ENCODE data around the gene RNF213.

RNF213 gene

DNA sequence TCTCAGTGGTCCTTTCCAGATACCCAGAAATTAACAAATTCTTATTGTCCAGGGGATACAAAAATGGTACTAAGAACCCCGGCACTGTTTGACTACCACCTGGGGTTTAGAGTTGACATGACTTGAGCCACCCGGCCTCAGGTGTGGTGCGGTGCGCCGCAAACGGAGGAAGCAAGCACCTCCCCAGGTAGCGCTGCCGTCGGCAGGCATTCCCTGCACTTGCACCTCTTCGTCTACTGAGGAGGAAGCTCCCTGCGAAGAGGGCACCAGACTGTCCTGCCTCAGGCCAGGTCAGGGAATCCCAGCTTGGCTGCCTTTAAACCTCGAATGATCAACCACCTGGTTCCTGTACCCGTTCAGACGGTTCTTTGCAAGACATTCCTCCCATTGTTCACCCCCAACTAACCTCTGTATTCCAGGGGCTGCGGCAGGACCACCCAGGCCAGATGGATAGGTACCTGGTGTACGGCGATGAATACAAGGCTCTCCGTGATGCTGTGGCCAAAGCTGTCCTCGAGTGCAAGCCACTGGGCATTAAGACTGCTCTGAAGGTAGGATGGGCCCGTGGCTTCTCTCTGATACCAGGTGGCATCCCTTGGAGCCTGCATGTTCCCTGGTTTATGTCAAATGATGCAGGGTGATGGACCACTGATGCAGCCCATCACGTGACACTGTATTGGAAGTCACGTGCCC, 113.5 kb downstream of the RNF213 start:
- DNase-seq: no peak

DNA sequence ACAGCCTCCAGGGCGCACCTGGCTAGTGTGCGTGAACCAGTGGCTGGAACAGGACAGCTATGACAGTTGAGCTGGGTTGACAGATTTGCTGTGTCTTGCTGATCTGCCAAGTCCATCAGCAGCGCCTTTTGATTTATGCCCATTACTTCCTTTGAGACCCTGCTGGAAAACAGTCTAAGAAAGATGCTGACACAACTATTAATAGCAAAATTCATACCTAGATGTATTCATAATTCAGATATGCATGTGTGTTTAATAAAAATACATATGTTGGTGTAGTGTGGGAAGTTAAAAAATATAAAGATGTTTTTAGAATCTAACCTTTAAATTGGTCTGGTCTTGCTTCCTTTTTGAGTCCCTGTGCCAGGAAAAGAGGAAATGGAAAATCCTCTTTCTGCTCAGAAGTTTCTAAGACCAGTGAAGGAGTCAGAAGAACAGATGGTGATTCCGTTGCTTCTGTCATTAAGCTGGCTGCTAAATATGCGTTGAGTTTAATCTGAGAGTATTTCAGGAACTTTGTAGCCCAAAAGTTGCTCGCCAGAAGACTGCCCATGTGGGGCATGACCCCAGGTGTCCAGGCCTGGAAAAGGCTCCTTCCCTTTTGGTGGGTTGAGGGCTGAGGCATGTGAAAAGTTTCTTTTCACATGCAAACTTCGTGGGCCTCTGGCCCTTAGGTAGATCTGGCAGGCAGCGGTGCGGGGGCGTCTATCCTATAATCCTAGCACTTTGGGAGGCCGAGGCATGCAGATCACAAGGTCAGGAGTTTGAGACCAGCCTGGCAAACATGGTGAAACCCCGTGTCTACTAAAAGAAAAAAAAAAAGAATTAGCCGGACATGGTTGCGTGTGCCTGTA, 114.3 kb downstream of the RNF213 start:
- DNase-seq: no peak

DNA sequence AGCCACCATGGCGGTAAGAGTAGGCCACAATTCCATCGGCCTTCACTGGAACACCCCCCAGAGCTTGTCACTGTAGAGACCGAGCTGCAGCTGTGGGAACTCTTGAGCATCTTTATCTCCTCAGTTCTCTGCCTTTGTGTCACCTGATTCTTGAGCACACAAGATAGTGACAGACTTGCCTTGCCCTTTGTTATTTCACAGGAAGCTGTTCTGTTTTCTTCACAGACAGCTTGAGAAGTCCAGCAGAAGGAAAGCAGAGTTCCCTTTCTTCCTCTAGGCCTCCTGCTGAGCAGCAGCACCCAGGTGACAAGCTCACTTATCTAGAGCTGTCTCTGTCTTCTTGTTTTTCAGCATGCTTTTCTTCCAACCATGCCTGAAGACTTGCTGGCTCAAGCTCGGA, 115.9 kb downstream of the RNF213 start:
- DNase-seq: no peak

- no peak for DNase-seq
Measured at GRCh38 chr17:80377798-80378197, 117.1 kb downstream of the RNF213 start.

- DNase-seq: no peak
Measured at GRCh38 chr17:80379348-80379747, 118.7 kb downstream of the RNF213 start.

- DNase-seq: no peak
Measured at GRCh38 chr17:80380068-80380467, 119.4 kb downstream of the RNF213 start.

GRCh38 chr17:80380555-80381002, 119.9 kb downstream of the RNF213 start:
- DNase-seq: no peak

DNA sequence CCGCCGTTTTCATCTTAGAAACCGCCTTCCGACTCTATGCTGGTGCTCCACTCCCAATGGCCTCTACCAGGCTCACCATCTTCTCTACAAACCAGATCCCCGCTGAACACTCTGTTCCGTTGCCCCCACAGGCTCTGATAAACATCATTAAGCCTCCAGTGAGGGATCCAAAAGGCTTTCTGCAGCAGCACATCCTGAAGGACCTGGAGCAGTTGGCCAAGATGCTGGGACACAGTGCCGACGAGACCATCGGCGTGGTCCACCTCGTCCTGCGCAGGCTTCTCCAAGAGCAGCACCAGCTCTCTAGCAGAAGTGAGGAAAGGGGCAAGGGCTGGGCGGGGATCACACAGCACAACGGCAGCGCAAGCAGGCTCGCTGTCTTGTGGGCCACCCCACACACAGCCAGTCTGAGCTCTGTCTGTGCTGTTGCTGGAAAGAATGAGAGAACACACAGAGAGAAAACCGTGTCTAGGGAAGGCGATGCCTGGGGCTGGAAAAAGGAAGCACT, 120.8 kb downstream of the RNF213 start:
- DNase-seq: no peak

- DNase-seq: no peak
Measured at GRCh38 chr17:80382446-80382845, 121.8 kb downstream of the RNF213 start.

DNA sequence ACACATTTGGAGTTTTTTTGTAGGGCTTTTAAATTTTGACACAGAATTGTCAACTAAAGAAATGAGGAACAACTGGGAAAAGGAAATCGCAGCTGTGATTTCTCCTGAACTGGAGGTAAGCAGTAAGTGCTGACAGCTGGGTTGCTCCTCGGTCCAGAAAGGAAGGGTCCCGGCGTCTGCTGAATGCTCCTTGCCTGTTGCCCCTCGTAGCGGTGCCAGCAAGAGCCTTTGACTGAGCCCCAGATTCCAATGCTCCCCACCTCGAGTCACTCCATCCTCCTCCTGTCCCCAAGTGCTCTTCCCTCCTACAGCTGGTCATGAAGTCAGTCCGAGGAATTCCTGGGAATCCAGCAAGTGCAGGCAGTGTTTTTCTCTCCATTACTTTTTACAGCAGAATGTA, 122.3 kb downstream of the RNF213 start:
- no peak for DNase-seq

- no peak for DNase-seq
Measured at GRCh38 chr17:80384078-80384960, 123.7 kb downstream of the RNF213 start.

DNA sequence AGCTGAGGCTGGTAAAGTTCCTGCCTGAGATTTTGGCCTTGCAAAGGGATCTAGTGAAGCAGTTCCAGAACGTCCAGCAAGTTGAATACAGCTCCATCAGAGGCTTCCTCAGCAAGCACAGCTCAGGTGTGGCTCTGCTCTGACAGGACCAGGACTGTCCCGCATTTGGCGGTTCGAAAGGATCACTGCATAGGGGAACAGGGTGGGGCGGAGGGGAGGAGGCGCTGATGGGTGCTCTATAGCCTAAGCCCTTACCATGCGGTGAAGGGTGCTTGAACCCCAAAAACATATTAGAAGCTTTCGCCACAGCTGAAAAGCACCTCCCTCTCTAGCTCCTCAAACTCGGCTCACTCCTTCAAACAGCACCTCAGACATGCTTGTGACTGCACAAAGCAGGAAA, 124.4 kb downstream of the RNF213 start:
- no peak for DNase-seq

- no peak for DNase-seq
Measured at GRCh38 chr17:80386341-80386740, 125.7 kb downstream of the RNF213 start.

- DNase-seq: no peak
Measured at GRCh38 chr17:80387071-80387470, 126.4 kb downstream of the RNF213 start.

- DNase-seq: no peak
Measured at GRCh38 chr17:80388175-80388574, 127.5 kb downstream of the RNF213 start.

- no peak for DNase-seq
Measured at GRCh38 chr17:80388601-80389000, 127.9 kb downstream of the RNF213 start.

- DNase-seq: no peak
Measured at GRCh38 chr17:80389011-80389995, 128.7 kb downstream of the RNF213 start.

- no peak for DNase-seq
Measured at GRCh38 chr17:80393241-80393890, 132.7 kb downstream of the RNF213 start.

GRCh38 chr17:80393961-80394360, 133.3 kb downstream of the RNF213 start:
- DNase-seq: no peak

DNA sequence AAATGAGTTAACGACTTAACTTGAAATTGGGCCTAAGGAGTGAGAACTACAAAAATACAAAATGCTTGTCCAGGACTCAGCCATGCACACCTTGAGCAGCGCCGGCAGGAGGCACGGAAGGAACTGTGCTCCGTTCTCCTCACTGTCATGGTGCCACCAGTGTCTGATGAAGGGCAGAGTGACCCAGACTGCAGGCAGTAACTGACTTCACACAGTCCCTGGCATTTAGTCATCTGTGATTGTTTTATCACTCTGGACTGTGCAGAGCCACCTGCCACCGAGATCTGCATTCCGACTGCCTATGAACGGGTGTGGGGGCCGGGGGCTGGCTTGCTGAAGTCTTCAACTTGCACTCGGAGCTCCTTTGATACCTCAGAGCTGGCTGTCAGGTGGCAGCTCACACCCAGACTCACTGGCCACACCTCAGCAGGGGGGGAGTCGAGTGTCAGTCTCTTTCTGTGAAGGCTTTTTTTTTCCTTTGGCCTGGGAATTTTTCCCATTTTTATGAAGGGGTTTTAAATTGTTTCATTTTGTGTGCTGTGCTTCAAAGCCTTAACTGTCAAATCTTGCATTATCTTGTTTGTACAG, 134.1 kb downstream of the RNF213 start:
- no peak for DNase-seq

Measured in fibroblast of skin of abdomen (primary cell).